Activated CD4-positive, alpha-beta T cell treated with anti-CD3 and anti-CD28 coated beads, Interleukin-2, amount 10 ng/mL, durations not matched to agents 24 days and 14 days (primary cell): ENCODE results near the gene NDST1. TPM values are rescaled to one million over a fixed set of nuclear protein-coding genes. Genes with fewer than 3 reads are reported as not detected.

ENCODE experiments used
- DNase-seq: peaks from one replicate; pipeline ENCODE4 v3.0.0; 2022
- H3K27ac Mint-ChIP-seq: one replicate; pipeline ENCODE4 v1.8.0; 2022; ENCODE audit warnings: mild to moderate bottlenecking, mixed read lengths
- H3K27me3 Mint-ChIP-seq: one replicate; pipeline ENCODE4 v1.8.0; 2022; ENCODE audit warnings: mixed read lengths
- H3K36me3 Mint-ChIP-seq: one replicate; pipeline ENCODE4 v1.8.0; 2022; ENCODE audit warnings: low read depth, mild to moderate bottlenecking, mixed read lengths
- H3K4me1 Mint-ChIP-seq: one replicate; pipeline ENCODE4 v1.8.0; 2021; ENCODE audit warnings: mixed read lengths
- H3K4me3 Mint-ChIP-seq: one replicate; pipeline ENCODE4 v1.8.0; 2022; ENCODE audit warnings: mild to moderate bottlenecking, moderate library complexity, mixed read lengths
- H3K9me3 Mint-ChIP-seq: one replicate; pipeline ENCODE4 v1.8.0; 2021; ENCODE audit warnings: mixed read lengths
- intact Hi-C: fragments of 100-400 bp; cut with micrococcal nuclease; formaldehyde crosslinking; loops from one replicate; pipeline ENCODE4 v1.15.1; 2023
- total RNA-seq: library from RNA; stranded (reverse); gene quantifications from 2 replicates; pipeline ENCODE4 v1.2.3, GENCODE V29; 2022

NDST1 gene
- total RNA-seq, 1 donor from 2014 or later = 2.8 TPM

DNA sequence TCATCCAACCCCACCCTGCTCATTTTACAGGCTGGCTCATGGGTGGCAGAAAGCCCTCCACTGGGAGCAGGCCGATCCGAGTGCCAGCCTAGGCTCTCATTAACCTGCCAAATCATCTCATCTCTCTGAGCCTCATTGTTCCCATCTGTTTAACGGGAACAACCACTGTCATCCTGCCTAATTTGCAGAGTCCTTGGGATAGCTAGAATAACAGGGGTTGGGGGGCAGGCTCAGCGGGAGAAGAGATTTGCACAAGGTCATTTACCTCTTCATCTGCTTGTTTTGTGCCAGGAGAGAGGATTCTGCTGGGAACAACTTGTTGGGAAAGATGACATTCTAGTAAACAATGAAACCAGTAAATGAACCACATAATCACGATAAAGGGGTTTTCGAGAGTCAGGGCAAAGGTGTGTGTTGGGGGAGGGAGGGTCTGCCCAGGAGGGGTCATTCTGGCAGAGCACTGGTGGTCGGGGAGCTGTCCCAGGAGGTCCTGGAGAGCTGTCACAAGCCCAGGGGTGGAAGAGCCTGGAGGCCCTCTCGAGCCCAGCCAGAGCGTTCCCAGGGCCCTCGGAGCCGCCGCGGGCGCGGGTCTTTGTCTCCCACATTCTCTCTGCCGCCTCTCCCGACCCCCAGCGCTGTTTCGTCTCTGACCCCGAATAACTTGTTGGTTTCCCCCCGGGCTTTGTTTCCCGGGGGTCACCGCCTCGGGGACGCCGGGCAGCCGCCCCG, 22.8 kb upstream of the NDST1 start:
- no peaks in the 10 kb centered on the region for H3K36me3 Mint-ChIP-seq
- intact Hi-C loops = no loop called here
- no peak for DNase-seq
- H3K9me3 Mint-ChIP-seq = no peaks in the 10 kb centered on the region
- H3K4me3 Mint-ChIP-seq = peak overlapping the region; percentile 71
- H3K27ac Mint-ChIP-seq = peak overlapping the region; percentile 16
- peaks cover 25% of the 10 kb centered on the region for H3K27me3 Mint-ChIP-seq
- H3K4me1 Mint-ChIP-seq = peaks cover 5% of the 10 kb centered on the region

GRCh38 chr5:150485693-150486401, 22.1 kb upstream of the NDST1 start:
- intact Hi-C loops = no loop called here
- no peak for DNase-seq
- no peaks in the 10 kb centered on the region for H3K36me3 Mint-ChIP-seq
- no peaks in the 10 kb centered on the region for H3K9me3 Mint-ChIP-seq
- H3K27me3 Mint-ChIP-seq = peaks cover 24% of the 10 kb centered on the region
- H3K4me1 Mint-ChIP-seq = peaks cover 5% of the 10 kb centered on the region
- H3K27ac Mint-ChIP-seq = no peak overlapping the region
- H3K4me3 Mint-ChIP-seq = no peak overlapping the region

DNA sequence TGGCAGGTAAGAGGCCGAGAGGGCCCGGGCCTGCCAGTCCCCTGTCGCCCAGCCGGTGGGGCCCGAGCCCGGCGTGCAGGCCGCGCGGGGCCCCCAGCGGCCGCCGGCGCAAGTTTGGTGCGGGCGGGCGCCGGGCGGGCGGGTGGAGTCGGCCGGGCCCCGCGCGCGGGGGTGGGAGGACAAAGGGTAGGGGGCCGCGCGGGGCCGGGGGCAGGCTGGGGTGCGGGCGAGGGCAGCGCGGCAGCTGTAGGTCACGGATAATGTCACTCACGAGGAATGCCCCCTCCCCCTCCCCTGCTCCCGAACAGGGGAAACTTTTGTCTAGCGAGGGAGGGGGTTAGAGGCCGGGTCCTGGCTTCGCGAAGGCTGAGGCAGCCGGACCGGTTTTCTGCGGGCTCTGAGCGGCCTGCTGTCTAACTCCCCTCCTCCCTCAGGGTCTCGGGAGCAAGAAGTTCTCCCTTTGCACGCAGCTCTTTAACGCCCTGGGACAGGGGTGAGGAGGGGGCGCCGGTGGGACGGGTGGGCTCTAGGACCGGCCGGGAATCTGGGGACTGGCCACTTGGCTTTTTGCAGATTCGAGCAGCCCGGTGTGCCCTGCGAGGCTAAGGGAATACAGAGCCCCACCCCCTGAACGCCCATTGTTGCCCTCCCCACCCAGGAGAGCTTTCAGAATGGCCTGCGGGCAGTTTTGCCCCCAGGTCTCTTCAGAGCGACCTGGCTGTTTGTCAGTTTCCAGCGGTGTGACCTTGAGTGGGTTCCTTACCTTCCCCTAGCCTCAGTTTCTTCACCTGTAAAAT, 21.3 kb upstream of the NDST1 start:
- no peak overlapping the region for H3K27ac Mint-ChIP-seq
- no peaks in the 10 kb centered on the region for H3K36me3 Mint-ChIP-seq
- peak overlapping the region; percentile 59 for H3K4me3 Mint-ChIP-seq
- DNase-seq = peak; percentile 81
- H3K9me3 Mint-ChIP-seq = no peaks in the 10 kb centered on the region
- H3K4me1 Mint-ChIP-seq = peaks cover 5% of the 10 kb centered on the region
- intact Hi-C loops = no loop called here
- H3K27me3 Mint-ChIP-seq = peaks cover 23% of the 10 kb centered on the region

DNA sequence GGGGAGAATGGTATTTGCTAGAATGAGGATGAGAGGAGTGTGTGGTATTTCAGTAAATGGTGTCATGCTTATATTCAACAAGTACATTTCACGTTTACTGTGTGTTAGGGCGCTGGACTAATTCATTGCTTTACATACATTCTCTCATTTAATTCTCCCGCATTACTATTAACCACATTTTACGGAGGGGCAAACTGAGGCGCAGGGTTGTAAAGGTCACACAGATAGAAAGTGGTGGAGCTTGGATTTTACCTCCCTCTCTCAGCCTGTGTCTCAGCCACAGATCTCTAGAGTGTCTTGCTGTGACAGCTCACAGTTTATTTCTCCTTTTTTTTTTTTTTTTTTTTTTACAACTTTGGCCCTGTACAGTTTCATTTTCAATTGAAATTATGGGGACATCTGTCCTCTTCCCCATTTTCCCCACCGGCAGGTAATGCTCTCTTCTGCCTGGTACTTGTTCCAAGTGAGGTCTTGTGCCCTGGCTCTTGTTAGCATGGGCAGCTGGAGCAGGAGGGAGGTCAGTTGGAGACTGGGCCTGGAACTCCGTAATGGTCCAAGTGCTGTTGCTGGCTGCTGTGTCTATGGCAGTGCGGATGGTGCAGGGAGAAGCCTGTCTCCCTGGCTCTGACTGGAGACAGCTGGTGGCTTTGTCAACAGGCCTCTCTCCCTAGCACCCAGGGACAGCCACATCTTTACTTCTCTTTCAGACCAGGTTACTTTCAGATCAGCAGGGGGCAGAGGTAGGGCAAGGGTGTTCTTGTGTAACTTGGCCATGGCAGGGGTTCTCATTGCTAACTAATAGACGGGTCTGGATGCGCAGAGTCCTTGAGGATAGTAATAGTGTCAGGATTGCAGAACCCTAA, 20.5 kb upstream of the NDST1 start:
- DNase-seq = no peak
- H3K4me3 Mint-ChIP-seq = peak overlapping the region; percentile 59
- H3K27ac Mint-ChIP-seq = no peak overlapping the region
- intact Hi-C loops = no loop called here
- H3K27me3 Mint-ChIP-seq = peaks cover 20% of the 10 kb centered on the region
- no peaks in the 10 kb centered on the region for H3K36me3 Mint-ChIP-seq
- H3K4me1 Mint-ChIP-seq = peaks cover 5% of the 10 kb centered on the region
- H3K9me3 Mint-ChIP-seq = no peaks in the 10 kb centered on the region

DNA sequence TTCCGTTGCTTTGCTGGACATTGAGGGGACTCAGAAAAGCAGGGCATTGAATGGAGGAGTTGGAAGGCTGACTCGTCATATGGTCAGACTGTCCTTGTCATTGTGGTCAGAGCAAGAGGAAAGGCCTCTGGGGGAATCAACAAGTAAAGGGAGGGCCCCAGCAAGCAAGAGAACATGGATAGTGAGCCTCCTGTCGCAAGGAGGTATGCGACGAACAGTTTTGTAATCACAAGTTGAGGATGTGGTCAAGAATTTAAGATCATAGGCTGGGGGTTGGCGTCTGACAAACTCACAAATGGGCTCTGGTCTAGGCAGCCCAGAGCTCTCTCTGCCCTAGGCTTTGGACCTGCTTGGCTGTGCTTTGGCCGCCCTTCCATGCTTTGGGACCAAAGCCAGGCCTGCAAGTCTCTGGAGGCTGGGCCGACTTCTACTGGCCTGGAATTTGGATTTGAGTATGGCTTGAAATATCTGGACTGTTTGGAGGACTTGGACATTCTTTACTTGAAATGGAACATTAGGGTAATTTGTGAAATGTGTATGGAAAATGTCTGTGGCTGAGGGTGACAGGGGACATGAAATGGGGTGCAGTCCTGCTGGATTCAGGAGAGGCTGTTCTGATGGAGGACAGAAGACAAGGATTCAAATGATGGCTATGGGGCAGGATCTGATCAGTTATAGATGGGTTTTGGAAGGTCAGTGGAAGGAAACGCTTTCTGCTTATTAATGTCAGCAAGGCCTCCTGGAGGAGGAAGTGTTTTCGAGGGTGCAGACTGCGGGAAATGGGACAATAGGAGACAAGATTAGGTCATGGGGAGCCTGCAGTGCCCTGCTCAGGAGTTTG, 19.2 kb upstream of the NDST1 start:
- Mint-ChIP-seq H3K27ac (no peak overlapping the region), H3K9me3 (no peaks in the 10 kb centered on the region), H3K27me3 (peaks cover 15% of the 10 kb centered on the region), H3K4me3 (no peak overlapping the region), H3K36me3 (no peaks in the 10 kb centered on the region), H3K4me1 (peaks cover 5% of the 10 kb centered on the region)
- intact Hi-C loops = no loop called here
- DNase-seq = no peak

- intact Hi-C loops = no loop called here
- Mint-ChIP-seq H3K9me3 (no peaks in the 10 kb centered on the region), H3K4me1 (peaks cover 5% of the 10 kb centered on the region), H3K27ac (no peak overlapping the region), H3K27me3 (peaks cover 15% of the 10 kb centered on the region), H3K36me3 (no peaks in the 10 kb centered on the region), H3K4me3 (no peak overlapping the region)
- DNase-seq = no peak
Measured at GRCh38 chr5:150489360-150490295, 18.3 kb upstream of the NDST1 start.

GRCh38 chr5:150490296-150490669, 17.6 kb upstream of the NDST1 start:
- Mint-ChIP-seq H3K4me3 (no peak overlapping the region), H3K27me3 (peaks cover 9% of the 10 kb centered on the region), H3K27ac (no peak overlapping the region), H3K36me3 (no peaks in the 10 kb centered on the region), H3K9me3 (no peaks in the 10 kb centered on the region), H3K4me1 (peaks cover 5% of the 10 kb centered on the region)
- no peak for DNase-seq
- intact Hi-C loops = no loop called here

- no peaks in the 10 kb centered on the region for H3K9me3 Mint-ChIP-seq
- H3K27me3 Mint-ChIP-seq = peaks cover 9% of the 10 kb centered on the region
- no peak overlapping the region for H3K27ac Mint-ChIP-seq
- DNase-seq = no peak
- intact Hi-C loops = no loop called here
- no peak overlapping the region for H3K4me3 Mint-ChIP-seq
- no peaks in the 10 kb centered on the region for H3K36me3 Mint-ChIP-seq
- H3K4me1 Mint-ChIP-seq = peaks cover 5% of the 10 kb centered on the region
Measured at GRCh38 chr5:150490754-150491153, 17.2 kb upstream of the NDST1 start.

- Mint-ChIP-seq H3K27ac (no peak overlapping the region), H3K4me1 (peaks cover 5% of the 10 kb centered on the region), H3K27me3 (peaks cover 9% of the 10 kb centered on the region), H3K36me3 (no peaks in the 10 kb centered on the region), H3K9me3 (no peaks in the 10 kb centered on the region), H3K4me3 (no peak overlapping the region)
- intact Hi-C loops = no loop called here
- no peak for DNase-seq
Measured at GRCh38 chr5:150491876-150492275, 16.1 kb upstream of the NDST1 start.

GRCh38 chr5:150492621-150493020, 15.3 kb upstream of the NDST1 start:
- DNase-seq = no peak
- no peaks in the 10 kb centered on the region for H3K4me1 Mint-ChIP-seq
- intact Hi-C loops = no loop called here
- H3K27ac Mint-ChIP-seq = no peak overlapping the region
- no peaks in the 10 kb centered on the region for H3K9me3 Mint-ChIP-seq
- H3K36me3 Mint-ChIP-seq = no peaks in the 10 kb centered on the region
- peaks cover 2% of the 10 kb centered on the region for H3K27me3 Mint-ChIP-seq
- H3K4me3 Mint-ChIP-seq = no peak overlapping the region

DNA sequence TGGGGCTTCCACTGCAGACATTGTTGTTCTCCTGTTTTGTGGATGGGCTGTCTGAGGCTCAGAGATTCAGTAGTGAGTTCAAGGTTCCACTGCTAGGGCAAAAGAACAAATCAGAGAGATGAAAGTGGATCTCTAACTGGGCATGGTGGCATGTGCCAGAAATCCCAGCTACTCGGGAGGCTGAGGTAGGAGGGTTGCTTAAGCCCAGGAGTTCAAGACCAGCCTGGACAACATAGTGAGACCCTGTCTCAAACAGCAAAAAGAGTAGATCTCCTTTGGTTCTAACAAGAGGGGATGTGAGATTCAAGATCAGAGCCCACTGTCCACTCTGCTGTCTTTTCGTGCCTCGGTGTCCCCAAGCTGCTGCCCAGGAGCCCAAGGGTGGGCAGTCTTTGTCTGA, 11.8 kb upstream of the NDST1 start:
- Mint-ChIP-seq H3K27me3 (no peaks in the 10 kb centered on the region), H3K4me1 (no peaks in the 10 kb centered on the region), H3K36me3 (no peaks in the 10 kb centered on the region), H3K27ac (no peak overlapping the region), H3K4me3 (no peak overlapping the region), H3K9me3 (no peaks in the 10 kb centered on the region)
- DNase-seq = no peak
- intact Hi-C loops = no loop called here

GRCh38 chr5:150496534-150496933, 11.4 kb upstream of the NDST1 start:
- Mint-ChIP-seq H3K27me3 (no peaks in the 10 kb centered on the region), H3K27ac (no peak overlapping the region), H3K36me3 (no peaks in the 10 kb centered on the region), H3K9me3 (no peaks in the 10 kb centered on the region), H3K4me1 (no peaks in the 10 kb centered on the region), H3K4me3 (no peak overlapping the region)
- DNase-seq = no peak
- intact Hi-C loops = no loop called here
